GM10266 (cell line): ENCODE results near the gene SDF4.
"Not testable (repeated sequence)": the region's sequence is repeated elsewhere in the genome, so short reads cannot be mapped to it uniquely, and the experiment has no call there.

Source experiments
- DNase-seq: peaks from one replicate; pipeline ENCODE4 v3.0.0; 2012; ENCODE audit errors: extremely low spot score
- CTCF ChIP-seq: IDR thresholded peaks from 2 replicates; pipeline ENCODE4 v1.5.1; 2012; ENCODE audit warnings: mild to moderate bottlenecking, low read depth; ENCODE audit not compliant: control insufficient read depth, insufficient read depth; ENCODE audit errors: missing control alignments

The SDF4 gene

GRCh38 chr1:1181129-1181937 lies 50.5 kb downstream of the SDF4 start:
- DNase-seq, result no peak
- no peak for TF ChIP-seq CTCF

- no peak for DNase-seq
- no peak for TF ChIP-seq CTCF
Measured at GRCh38 chr1:1179983-1180861, 51.6 kb downstream of the SDF4 start.

DNA sequence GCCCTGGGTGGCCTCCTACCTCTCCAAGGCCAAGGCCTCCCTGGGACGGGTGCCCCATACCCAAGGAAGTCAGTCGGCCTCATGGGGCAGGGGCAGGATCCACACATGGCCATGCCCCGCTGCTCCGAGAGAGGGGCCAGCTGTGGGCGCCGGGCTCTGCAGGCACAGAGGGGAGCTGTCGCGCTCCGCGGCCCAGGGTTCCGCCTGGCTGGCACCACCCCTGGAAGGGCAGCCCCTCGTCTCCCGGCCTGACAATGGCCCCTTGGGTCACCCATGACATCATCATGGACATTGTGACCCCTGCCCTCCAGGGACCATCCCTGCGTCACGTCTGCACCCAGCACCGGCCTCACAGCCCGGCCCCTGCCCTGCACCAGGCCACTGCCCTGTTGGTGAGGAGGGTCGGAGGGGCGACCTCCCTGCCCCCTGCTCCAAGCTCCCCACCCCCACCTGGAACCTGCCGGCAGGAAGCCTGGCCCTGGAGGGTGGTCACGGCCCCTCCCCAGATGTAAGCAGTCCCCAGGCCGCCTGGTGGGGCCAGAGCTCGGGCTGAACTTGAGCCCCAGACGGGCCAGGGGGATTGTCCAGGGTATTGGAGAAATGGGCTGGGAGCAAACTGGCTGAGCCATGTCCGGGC lies 52.3 kb downstream of the SDF4 start:
- no peak for TF ChIP-seq CTCF
- no peak for DNase-seq

DNA sequence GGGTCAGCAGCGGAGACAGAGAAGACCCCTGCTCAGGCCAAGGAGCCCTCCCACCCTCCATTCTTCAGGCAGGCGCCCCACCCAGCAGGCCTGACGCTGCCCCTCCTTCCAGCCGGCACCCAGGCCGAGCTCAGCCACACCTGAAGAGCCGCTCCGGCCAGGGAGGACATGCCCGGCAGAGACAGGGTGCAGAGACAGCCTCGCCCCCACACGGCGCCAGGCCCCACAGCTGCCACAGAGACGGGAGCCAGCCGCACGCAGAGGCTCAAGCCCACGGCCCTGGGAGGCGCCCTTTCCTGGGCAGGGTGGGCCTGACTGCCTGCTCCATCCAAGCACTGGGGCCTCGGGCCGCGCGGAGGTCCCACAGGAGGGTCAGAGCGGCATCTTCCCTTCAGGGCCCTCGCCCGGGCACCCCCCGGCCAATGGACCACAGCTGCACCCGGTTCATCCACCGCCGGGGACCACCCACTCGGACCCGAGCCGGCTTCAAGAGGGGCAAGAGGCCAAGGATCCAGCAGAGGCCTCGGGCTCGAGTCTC lies 52.9 kb downstream of the SDF4 start:
- no peak for DNase-seq
- no peak for TF ChIP-seq CTCF

DNA sequence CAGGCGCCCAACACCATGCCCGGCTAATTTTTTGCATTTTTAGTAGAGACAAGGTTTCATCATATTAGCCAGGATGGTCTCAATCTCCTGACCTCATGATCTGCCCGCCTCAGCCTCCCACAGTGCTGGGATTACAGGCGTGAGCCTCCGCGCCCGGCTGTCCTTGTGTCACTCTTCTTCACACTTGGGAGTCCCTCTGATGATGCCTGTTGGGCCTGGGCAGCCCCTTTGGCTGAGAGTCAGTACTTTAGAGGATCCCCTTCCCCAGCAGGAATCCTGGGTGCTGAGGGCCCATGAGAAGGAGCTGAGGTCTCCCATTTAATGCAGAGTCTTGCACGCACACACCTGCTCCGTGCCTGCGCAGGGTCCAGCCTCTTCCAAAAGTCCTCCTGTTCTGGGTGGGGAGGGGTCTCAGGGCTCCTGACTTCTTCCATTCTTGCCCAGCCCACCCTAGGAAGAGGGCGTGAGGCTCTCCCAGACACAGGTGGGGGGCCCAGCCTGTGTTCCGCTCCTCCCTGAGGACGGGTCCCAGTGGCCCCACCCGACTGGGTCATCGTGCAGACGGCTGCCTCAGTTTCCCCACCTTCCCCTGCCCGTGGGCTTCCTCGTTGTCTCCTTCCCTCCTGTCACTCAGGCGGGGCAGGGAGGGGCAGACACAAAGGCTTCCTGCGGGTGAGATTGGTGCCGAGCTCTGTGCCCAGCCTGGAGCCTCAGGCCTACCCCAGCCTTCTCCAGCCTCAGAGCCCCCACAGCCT lies 54.2 kb downstream of the SDF4 start:
- DNase-seq, result no peak
- TF ChIP-seq CTCF, result no peak

DNA sequence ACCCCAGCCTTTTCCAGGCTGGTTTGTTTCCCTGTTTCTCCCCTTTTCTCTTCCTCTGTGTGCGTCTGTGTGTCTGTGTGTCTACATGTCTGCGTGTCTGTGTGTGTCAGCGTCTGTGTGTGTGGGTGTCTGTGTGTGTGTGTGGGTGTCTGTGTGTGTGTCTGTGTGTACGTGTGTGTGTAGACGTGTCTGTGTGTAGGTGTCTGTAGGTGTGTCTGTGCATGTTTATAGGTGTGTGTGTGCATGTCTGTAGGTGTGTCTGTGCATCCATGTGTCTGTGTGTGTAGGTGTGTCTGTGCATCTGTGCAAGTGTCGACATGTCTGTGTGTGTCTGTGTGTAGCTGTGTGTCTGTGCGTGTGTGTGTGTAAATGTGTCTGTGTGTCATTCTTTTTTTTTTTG lies 54.9 kb downstream of the SDF4 start:
- TF ChIP-seq CTCF, result no peak

DNA sequence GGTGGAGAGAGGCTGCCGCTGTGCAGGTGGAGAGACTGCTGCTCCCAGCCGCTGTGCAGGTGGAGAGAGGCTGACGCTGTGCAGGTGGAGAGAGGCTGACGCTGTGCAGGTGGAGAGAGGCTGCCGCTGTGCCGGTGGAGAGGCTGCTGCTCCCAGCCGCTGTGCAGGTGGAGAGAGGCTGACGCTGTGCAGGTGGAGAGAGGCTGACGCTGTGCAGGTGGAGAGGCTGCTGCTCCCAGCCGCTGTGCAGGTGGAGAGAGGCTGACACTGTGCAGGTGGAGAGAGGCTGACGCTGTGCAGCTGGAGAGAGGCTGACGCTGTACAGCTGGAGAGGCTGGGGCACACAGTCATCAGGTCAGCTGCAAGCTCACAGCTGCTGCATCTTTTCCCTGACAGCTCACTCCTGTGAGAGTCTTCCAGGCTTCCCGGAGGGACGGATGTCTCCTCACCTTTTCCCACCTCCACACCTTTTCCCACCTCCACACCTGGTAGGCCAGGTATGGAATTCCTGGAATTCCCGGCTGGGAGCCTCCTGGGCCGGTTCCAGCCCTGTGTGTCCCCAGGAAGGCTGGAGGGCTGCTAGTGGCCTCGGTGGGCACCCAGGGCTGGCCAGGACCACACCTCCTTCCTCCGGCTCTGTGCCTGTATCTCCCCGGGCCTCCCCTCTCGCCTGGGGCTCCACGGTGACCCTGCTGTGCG lies 55.6 kb downstream of the SDF4 start:
- not testable (repeated sequence) for DNase-seq

More for the DNA sequence above, 54.9 kb downstream of the SDF4 start:
- DNase-seq, result no peak
